NCI-H146 treated with DMSO at 0.1 percent for 48 hours (cell line): ENCODE measurements around the gene ACTRT2.

ENCODE experiments used
- DNase-seq: peaks from one replicate; lab custom pipeline; 2025; ENCODE audit not compliant: unreplicated experiment; lab: John Stamatoyannopoulos, UW

ACTRT2 gene

GRCh38 chr1:3067301-3067670 is 46.0 kb downstream of the ACTRT2 start:
- no peak for DNase-seq

GRCh38 chr1:3067671-3068563 is 46.6 kb downstream of the ACTRT2 start:
- no peak for DNase-seq

- no peak for DNase-seq
These were observed 47.5 kb downstream of the ACTRT2 start, which contains the start of gene PRDM16 for GRCh38 chr1:3068564-3069431. TSS of gene PRDM16 (plus strand) at chr1:3069203. CDS start at chr1:3069260, 57 bp downstream.

- no peak for DNase-seq
These were observed 48.4 kb downstream of the ACTRT2 start for GRCh38 chr1:3069491-3070308.

GRCh38 chr1:3070309-3070643 is 49.0 kb downstream of the ACTRT2 start:
- no peak for DNase-seq

- DNase-seq, result no peak
These were observed 49.6 kb downstream of the ACTRT2 start for GRCh38 chr1:3070644-3071564.

GRCh38 chr1:3071565-3072390 is 50.5 kb downstream of the ACTRT2 start:
- DNase-seq, result no peak
